ENCODE data around the gene INSYN1. TPM values are rescaled to one million over a fixed set of nuclear protein-coding genes. Genes with fewer than 3 reads are reported as not detected.

The INSYN1 gene
- total and polyA plus RNA-seq, 2 of the 13 experiments (the other 11 are each of a cell fraction or from before 2014, with no cell fraction given): not detected

DNA sequence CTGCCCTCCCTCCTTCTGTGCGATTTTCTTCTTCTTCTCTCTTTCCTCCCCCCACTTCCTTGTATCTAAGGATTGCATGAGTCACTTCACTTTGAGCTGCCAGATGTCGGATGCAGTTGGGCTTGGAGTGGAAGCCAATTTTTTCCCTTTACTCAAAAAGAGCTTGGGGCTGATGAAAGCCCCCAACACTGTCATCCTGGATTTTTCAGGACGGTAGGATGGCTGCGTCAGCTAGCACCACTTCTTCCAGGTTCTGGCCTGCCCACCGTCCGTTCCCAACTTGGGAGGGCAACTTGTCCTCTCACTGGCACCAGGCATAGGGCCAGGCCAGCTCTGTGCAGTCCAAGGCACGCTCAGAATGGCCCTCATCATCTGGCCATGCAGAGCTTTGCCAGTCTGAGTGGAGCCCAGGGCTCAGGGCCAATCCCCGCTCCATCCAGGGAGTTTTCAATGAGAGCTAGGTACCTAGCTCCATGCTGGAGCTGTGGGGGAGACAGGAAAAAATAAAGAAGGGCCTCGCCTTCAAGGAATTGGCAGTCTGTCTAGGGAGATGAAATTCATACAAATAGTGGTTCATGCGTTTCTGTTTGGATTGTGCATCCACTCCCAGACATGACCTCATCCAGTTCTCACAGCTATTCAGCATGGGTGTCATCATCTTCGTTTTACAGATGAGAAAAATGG is 47.7 kb upstream of the INSYN1 start (continued):
- TF ChIP-seq, protein P1, sequence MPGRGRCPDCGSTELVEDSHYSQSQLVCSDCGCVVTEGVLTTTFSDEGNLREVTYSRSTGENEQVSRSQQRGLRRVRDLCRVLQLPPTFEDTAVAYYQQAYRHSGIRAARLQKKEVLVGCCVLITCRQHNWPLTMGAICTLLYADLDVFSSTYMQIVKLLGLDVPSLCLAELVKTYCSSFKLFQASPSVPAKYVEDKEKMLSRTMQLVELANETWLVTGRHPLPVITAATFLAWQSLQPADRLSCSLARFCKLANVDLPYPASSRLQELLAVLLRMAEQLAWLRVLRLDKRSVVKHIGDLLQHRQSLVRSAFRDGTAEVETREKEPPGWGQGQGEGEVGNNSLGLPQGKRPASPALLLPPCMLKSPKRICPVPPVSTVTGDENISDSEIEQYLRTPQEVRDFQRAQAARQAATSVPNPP (CRISPR knock-in tag; IDR thresholded peaks at IDR 0.05): no peak
- TF ChIP-seq, protein P2, sequence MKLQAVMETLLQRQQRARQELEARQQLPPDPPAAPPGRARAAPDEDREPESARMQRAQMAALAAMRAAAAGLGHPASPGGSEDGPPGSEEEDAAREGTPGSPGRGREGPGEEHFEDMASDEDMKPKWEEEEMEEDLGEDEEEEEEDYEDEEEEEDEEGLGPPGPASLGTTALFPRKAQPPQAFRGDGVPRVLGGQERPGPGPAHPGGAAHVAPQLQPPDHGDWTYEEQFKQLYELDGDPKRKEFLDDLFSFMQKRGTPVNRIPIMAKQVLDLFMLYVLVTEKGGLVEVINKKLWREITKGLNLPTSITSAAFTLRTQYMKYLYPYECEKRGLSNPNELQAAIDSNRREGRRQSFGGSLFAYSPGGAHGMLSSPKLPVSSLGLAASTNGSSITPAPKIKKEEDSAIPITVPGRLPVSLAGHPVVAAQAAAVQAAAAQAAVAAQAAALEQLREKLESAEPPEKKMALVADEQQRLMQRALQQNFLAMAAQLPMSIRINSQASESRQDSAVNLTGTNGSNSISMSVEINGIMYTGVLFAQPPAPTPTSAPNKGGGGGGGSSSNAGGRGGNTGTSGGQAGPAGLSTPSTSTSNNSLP (IDR thresholded peaks at IDR 0.05; ENCODE audit: low read depth, low read length): no peak
- TF ChIP-seq ZNF790 (CRISPR knock-in tag; IDR thresholded peaks at IDR 0.05; ENCODE audit: borderline replicate concordance) (no peak), RBM22 (optimal IDR thresholded peaks at IDR 0.05; ENCODE audit: low read length) (no peak), ZNF841 (CRISPR knock-in tag; IDR thresholded peaks at IDR 0.05; ENCODE audit: borderline replicate concordance) (no peak)
- TF ChIP-seq, protein P3, sequence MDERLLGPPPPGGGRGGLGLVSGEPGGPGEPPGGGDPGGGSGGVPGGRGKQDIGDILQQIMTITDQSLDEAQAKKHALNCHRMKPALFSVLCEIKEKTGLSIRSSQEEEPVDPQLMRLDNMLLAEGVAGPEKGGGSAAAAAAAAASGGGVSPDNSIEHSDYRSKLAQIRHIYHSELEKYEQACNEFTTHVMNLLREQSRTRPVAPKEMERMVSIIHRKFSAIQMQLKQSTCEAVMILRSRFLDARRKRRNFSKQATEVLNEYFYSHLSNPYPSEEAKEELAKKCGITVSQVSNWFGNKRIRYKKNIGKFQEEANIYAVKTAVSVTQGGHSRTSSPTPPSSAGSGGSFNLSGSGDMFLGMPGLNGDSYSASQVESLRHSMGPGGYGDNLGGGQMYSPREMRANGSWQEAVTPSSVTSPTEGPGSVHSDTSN (CRISPR knock-in tag; IDR thresholded peaks at IDR 0.05): no peak

DNA sequence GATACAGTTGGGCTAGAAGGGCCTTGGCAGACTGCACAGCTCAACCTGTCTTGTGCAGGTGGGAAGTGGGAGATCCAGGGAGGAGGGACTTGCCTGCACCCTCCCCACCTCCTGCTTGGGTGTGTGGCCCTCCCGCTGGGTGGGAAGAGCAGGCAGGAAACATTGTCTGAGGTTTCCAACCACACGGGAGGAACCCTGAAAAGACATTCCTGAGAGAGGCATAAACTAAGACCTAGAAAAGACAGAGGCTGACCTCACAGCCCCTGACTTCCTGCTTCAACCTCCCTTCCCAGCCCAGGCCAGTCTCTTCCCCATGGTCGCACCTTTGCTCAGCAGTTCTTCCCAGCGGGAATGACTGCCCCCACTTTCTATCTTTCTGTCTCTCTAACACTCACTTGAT is 46.3 kb upstream of the INSYN1 start:
- TF ChIP-seq, protein P4, sequence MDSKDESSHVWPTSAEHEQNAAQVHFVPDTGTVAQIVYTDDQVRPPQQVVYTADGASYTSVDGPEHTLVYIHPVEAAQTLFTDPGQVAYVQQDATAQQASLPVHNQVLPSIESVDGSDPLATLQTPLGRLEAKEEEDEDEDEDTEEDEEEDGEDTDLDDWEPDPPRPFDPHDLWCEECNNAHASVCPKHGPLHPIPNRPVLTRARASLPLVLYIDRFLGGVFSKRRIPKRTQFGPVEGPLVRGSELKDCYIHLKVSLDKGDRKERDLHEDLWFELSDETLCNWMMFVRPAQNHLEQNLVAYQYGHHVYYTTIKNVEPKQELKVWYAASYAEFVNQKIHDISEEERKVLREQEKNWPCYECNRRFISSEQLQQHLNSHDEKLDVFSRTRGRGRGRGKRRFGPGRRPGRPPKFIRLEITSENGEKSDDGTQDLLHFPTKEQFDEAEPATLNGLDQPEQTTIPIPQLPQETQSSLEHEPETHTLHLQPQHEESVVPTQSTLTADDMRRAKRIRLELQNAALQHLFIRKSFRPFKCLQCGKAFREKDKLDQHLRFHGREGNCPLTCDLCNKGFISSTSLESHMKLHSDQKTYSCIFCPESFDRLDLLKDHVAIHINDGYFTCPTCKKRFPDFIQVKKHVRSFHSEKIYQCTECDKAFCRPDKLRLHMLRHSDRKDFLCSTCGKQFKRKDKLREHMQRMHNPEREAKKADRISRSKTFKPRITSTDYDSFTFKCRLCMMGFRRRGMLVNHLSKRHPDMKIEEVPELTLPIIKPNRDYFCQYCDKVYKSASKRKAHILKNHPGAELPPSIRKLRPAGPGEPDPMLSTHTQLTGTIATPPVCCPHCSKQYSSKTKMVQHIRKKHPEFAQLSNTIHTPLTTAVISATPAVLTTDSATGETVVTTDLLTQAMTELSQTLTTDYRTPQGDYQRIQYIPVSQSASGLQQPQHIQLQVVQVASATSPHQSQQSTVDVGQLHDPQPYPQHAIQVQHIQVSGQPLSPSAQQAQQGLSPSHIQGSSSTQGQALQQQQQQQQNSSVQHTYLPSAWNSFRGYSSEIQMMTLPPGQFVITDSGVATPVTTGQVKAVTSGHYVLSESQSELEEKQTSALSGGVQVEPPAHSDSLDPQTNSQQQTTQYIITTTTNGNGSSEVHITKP (CRISPR knock-in tag; IDR thresholded peaks at IDR 0.05; ENCODE audit: low read depth): no peak
- Histone ChIP-seq H3K4me1 (ENCODE audit: insufficient read depth, low read length) (peaks cover 9% of the 10 kb centered on the region), H3K4me2 (ENCODE audit: low read depth, low read length) (no peak overlapping the region), H3K9me3 (ENCODE audit: low read length) (no peaks in the 10 kb centered on the region), H3K79me2 (ENCODE audit: insufficient read depth, low read length) (no peaks in the 10 kb centered on the region), H3K36me3 (replicated peaks in 1 of 2; ENCODE audit: control insufficient read depth in 1 of 2, insufficient read depth in 2 of 2, low read length in 2 of 2) (no peaks in the 10 kb centered on the region), H2AFZ (ENCODE audit: low read length) (no peak overlapping the region), H4K20me1 (ENCODE audit: insufficient read depth, low read length) (no peaks in the 10 kb centered on the region), H3K4me3 (replicated peaks in 1 of 3; ENCODE audit: insufficient read depth in 1 of 3, low read depth in 2 of 3, low read length in 3 of 3) (no peak overlapping the region), H3K27me3 (ENCODE audit: control insufficient read depth in 1 of 2, insufficient read depth in 2 of 2, low read length in 2 of 2) (peaks cover 7 to 22% of the 10 kb centered on the region in 2 experiments; a peak in 3 of 5 replicates), H3K27ac (ENCODE audit: extremely low read length, insufficient read depth, low read length) (no peak overlapping the region), H3K9ac (ENCODE audit: insufficient read depth, low read depth, low read length) (no peak overlapping the region)
- POLR2A ChIA-PET: no interaction called here
- FAIRE-seq: no peak
- no peak for DNase-seq (ENCODE audit: low spot score)
- CTCF ChIA-PET (ENCODE audit: low intra/inter-chr PET ratio, low total read pairs): no interaction called here
- ATAC-seq: no peak
- intact Hi-C loops (cut with micrococcal nuclease; ENCODE audit: unreplicated experiment) (no loop called here), in situ Hi-C loops (cut with HindIII; ENCODE audit: extremely low pct_ligation_motif_present, low pct_unique_long_range_greater_than_20kb) (no loop called here)
- no TSS peak for BruUV-seq (replicated peaks)
- WGBS (ENCODE audit: low lambda C conversion rate): 22% methylated on average over 3 of the region's 4 CpGs

All from HepG2 (cell line).